Measurements from ENCODE around the gene HINT3. TPM values are rescaled to one million over a fixed set of nuclear protein-coding genes. Genes with fewer than 3 reads are reported as not detected.
"Not testable (repeated sequence)": the region's sequence is repeated elsewhere in the genome, so short reads cannot be mapped to it uniquely, and the experiment has no call there.

Gene HINT3
- total RNA-seq, 4 donors from 2014 or later = 9.9 to 18.2 (median 11.5) TPM

- no peak overlapping the region for H3K27ac ChIP-seq
- H3K9me3 ChIP-seq = no peaks in the 10 kb centered on the region
- H3K4me1 ChIP-seq = peaks cover 0 to 34% (median 5%) of the 10 kb centered on the region in 4 donors
- no peaks in the 10 kb centered on the region for H3K27me3 ChIP-seq
- TF ChIP-seq POLR2A (IDR thresholded peaks at IDR 0.05) (no peak), CTCF (IDR thresholded peaks at IDR 0.05) (no peak)
- no peak overlapping the region for H3K4me3 ChIP-seq
- no peaks in the 10 kb centered on the region for H3K36me3 ChIP-seq
- DNase-seq = no peak
Measured at GRCh38 chr6:125948455-125948854, 8.1 kb upstream of the HINT3 start.

- Histone ChIP-seq H3K9me3 (no peaks in the 10 kb centered on the region), H3K4me1 (peaks cover 0 to 29% (median 2%) of the 10 kb centered on the region in 4 donors), H3K4me3 (no peak overlapping the region), H3K36me3 (no peaks in the 10 kb centered on the region), H3K27ac (no peak overlapping the region), H3K27me3 (no peaks in the 10 kb centered on the region)
- no peak for TF ChIP-seq CTCF (IDR thresholded peaks at IDR 0.05)
- no peak for TF ChIP-seq POLR2A (IDR thresholded peaks at IDR 0.05)
- no peak for DNase-seq
Measured at GRCh38 chr6:125949069-125949468, 7.5 kb upstream of the HINT3 start.

GRCh38 chr6:125950293-125950692 is 6.3 kb upstream of the HINT3 start:
- Histone ChIP-seq H3K4me1 (peaks cover 0 to 18% (median 2%) of the 10 kb centered on the region in 4 donors), H3K36me3 (no peaks in the 10 kb centered on the region), H3K4me3 (no peak overlapping the region), H3K9me3 (no peaks in the 10 kb centered on the region), H3K27ac (no peak overlapping the region), H3K27me3 (no peaks in the 10 kb centered on the region)
- TF ChIP-seq CTCF (IDR thresholded peaks at IDR 0.05) = no peak
- no peak for TF ChIP-seq POLR2A (IDR thresholded peaks at IDR 0.05)
- DNase-seq = no peak

- H3K27ac ChIP-seq, H3K27me3 ChIP-seq, H3K9me3 ChIP-seq, H3K4me3 ChIP-seq, DNase-seq, H3K36me3 ChIP-seq: not testable (repeated sequence)
- peaks cover 0 to 14% (median 0%) of the 10 kb centered on the region in 4 donors for H3K4me1 ChIP-seq
Measured at GRCh38 chr6:125950716-125951115, 5.9 kb upstream of the HINT3 start.

GRCh38 chr6:125951323-125951722 is 5.2 kb upstream of the HINT3 start:
- no peak overlapping the region for H3K27ac ChIP-seq
- TF ChIP-seq CTCF (IDR thresholded peaks at IDR 0.05) (no peak), POLR2A (IDR thresholded peaks at IDR 0.05) (no peak)
- H3K27me3 ChIP-seq = no peaks in the 10 kb centered on the region
- no peak for DNase-seq
- H3K36me3 ChIP-seq = no peaks in the 10 kb centered on the region
- no peak overlapping the region for H3K4me3 ChIP-seq
- no peaks in the 10 kb centered on the region for H3K9me3 ChIP-seq
- peaks cover 0 to 13% (median 0%) of the 10 kb centered on the region in 4 donors for H3K4me1 ChIP-seq

- Histone ChIP-seq H3K9me3 (no peaks in the 10 kb centered on the region), H3K4me3 (no peak overlapping the region), H3K4me1 (peaks cover 0 to 15% (median 0%) of the 10 kb centered on the region in 4 donors), H3K36me3 (no peaks in the 10 kb centered on the region), H3K27ac (no peak overlapping the region), H3K27me3 (no peaks in the 10 kb centered on the region)
- DNase-seq = peak in 2 of 3 donors; percentile 55 to 56
- TF ChIP-seq CTCF (IDR thresholded peaks at IDR 0.05) (peak in 3 of 6 experiments; percentile 36 to 42 (median 40)), POLR2A (IDR thresholded peaks at IDR 0.05) (no peak)
Measured at GRCh38 chr6:125952764-125953501, 3.6 kb upstream of the HINT3 start.
